ENCODE data around the gene ZNF384. TPM values are rescaled to one million over a fixed set of nuclear protein-coding genes. Genes with fewer than 3 reads are reported as not detected.

The ZNF384 gene
- total and polyA plus RNA-seq, 7 donors, result 22.7 to 40.3 (median 28.8) TPM

DNA sequence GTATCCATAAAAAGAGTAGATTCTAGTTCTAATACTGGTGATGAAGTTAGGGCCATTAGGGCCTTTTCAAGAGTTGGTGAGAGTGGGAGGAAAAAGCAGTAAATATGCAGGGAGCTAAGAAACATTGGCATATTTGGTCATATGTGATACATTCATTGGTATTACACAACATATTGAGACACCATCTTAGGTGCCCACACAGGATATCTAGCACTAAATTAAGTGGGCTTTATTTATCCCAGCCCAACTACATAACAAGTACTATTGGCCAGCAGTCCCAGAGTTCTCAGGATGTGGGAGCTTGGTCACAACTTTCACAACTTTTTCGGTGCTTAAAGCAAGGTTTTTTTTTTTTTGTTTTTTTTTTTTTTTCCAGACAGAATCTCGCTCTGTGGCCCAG lies 24.3 kb downstream of the ZNF384 start:
- Histone ChIP-seq H3K4me1 (peaks cover 0 to 14% (median 11%) of the 10 kb centered on the region in 4 donors), H3K9me3 (no peaks in the 10 kb centered on the region), H3K4me3 (no peak overlapping the region), H3K27me3 (no peaks in the 10 kb centered on the region), H3K27ac (no peak overlapping the region), H3K36me3 (peaks cover 8 to 33% (median 30%) of the 10 kb centered on the region in 4 donors)
- no peak for DNase-seq
- intact Hi-C loops (cut with DNase I), result loop anchor here (5.0 kb wide), 1 partner anchor 57 kb away; the partner anchor contains the start of gene COPS7A
- TF ChIP-seq POLR2A (IDR thresholded peaks at IDR 0.05), result no peak
- TF ChIP-seq, protein P1, sequence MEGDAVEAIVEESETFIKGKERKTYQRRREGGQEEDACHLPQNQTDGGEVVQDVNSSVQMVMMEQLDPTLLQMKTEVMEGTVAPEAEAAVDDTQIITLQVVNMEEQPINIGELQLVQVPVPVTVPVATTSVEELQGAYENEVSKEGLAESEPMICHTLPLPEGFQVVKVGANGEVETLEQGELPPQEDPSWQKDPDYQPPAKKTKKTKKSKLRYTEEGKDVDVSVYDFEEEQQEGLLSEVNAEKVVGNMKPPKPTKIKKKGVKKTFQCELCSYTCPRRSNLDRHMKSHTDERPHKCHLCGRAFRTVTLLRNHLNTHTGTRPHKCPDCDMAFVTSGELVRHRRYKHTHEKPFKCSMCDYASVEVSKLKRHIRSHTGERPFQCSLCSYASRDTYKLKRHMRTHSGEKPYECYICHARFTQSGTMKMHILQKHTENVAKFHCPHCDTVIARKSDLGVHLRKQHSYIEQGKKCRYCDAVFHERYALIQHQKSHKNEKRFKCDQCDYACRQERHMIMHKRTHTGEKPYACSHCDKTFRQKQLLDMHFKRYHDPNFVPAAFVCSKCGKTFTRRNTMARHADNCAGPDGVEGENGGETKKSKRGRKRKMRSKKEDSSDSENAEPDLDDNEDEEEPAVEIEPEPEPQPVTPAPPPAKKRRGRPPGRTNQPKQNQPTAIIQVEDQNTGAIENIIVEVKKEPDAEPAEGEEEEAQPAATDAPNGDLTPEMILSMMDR (IDR thresholded peaks at IDR 0.05), result no peak
- no peak for TF ChIP-seq EP300 (IDR thresholded peaks at IDR 0.05)
- TF ChIP-seq POLR2AphosphoS5 (IDR thresholded peaks at IDR 0.05), result no peak
- 81 to 93% methylated on average over 2 of the region's 2 CpGs for WGBS, 2 donors

DNA sequence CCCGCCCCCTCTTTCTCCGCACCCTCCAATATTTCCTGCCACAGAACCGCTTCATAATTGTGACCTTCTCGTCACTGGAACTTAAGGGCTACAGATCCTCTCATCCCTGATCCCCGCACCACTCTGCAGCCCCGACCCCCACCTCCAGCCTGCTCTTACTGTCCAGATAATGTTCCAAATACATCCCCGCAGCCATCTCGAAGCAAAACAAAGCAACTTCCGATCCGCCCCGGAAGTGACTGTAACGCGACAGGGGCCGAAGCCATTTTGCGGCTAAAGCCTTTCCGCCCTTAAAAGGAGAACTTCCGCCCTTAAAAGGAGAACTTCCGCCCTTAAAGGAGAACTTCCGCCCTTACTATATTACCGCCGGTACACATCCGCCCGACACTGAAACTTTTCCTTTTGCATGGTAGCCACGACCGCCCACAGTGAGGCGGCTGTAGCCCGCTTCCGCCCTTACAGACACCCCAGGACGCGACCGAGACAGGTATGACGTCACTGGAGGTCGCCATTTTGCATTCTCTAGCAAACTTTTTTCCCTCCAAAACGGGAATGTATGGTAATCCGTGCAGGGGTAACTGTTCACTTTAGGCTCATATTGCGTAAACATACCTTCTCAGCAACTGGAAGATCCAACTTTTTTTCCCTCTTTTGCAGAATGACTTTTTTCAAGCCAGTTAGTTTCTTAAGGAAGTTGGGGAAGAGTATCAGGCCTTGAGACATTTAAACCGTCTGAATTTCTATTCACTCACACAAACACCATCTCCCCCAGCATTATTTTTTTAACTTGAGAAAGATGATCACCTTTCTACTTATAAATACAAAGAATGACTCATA lies 26.1 kb downstream of the ZNF384 start, which contains the start of gene ING4:
Gene ING4, minus strand, starts transcription at position 214 of the 837 bp plus-strand sequence. Its CDS starts 18 bp downstream, at position 196.
- intact Hi-C loops (cut with DNase I), result loop anchor here (1.0 to 5.0 kb wide), 3 partner anchors 26 to 59 kb away; partner anchors contain the start of genes CHD4, COPS7A and ZNF384
- no peaks in the 10 kb centered on the region for H3K9me3 ChIP-seq

DNA sequence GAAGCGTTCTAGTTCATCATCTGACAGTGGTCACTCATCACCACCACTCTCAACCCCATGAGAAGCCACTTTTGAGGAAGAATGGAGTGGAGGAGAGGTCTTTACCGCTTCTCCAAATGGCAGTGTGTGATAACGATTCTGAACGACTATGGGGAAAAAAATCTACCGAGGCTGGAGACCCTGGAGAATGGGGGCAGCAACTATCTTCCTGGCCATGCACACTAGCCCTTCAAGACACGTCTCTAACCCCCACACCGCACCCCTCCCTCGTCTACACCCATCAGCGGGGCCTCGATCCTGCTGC lies 26.6 kb downstream of the ZNF384 start:
- no peak for TF ChIP-seq EP300 (IDR thresholded peaks at IDR 0.05)
- TF ChIP-seq, protein P1 (IDR thresholded peaks at IDR 0.05), result no peak
- TF ChIP-seq POLR2AphosphoS5 (IDR thresholded peaks at IDR 0.05), result no peak
- no peak for TF ChIP-seq POLR2A (IDR thresholded peaks at IDR 0.05)
- H3K36me3 ChIP-seq, result peaks cover 0 to 18% (median 7%) of the 10 kb centered on the region in 4 donors
- peaks cover 0 to 14% (median 11%) of the 10 kb centered on the region in 4 donors for H3K4me1 ChIP-seq
- no peaks in the 10 kb centered on the region for H3K27me3 ChIP-seq
- peak overlapping the region; percentile 58 to 79 (median 70) for H3K4me3 ChIP-seq
- intact Hi-C loops (cut with DNase I), result loop anchor here (2.0 to 5.0 kb wide), 2 partner anchors 56 to 60 kb away; partner anchors contain the start of genes CHD4 and COPS7A
- no peaks in the 10 kb centered on the region for H3K9me3 ChIP-seq
- no peak for DNase-seq
- 1 to 2% methylated on average over 10 of the region's 10 CpGs for whole genome bisulfite sequencing, 2 donors
- peak overlapping the region; percentile 78 to 83 (median 80) for H3K27ac ChIP-seq

More for the DNA sequence above, 26.1 kb downstream of the ZNF384 start, which contains the start of gene ING4:
- Histone ChIP-seq H3K4me3 (peak within 1 kb of the TSS; percentile 58 to 79 (median 70)), H3K4me1 (peaks cover 0 to 14% (median 11%) of the 10 kb centered on the region in 4 donors), H3K27ac (peak within 1 kb of the TSS; percentile 78 to 85 (median 82)), H3K27me3 (no peaks in the 10 kb centered on the region), H3K36me3 (peaks cover 0 to 19% (median 13%) of the 10 kb centered on the region in 4 donors)
- 2 to 3% methylated on average over 37 of the region's 37 CpGs for WGBS, 2 donors
- DNase-seq, result peak; percentile 99
- TF ChIP-seq POLR2AphosphoS5 (IDR thresholded peaks at IDR 0.05) (peak; percentile 31 to 73 (median 66)), EP300 (IDR thresholded peaks at IDR 0.05) (peak in 1 of 4 donors; percentile 21), POLR2A (IDR thresholded peaks at IDR 0.05) (no peak)

DNA sequence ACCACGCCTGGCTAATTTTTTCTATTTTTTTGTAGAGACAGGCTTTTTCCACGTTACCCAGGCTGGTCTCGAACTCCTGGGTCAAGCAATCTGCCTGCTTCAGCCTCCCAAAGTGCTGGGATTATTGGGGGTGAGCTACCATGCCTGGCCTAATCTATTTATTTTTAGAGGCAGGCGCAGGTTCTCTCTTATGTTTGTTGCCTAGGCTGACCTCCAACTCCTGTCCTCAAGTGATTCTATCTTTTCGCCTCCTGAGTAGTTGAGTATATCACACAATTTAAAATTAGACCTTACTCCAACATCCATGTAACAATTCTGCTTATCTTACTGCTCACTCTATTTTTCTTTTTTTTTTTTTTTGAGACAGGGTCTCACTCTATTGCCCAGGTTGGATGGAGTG lies 35.2 kb downstream of the ZNF384 start:
- no peaks in the 10 kb centered on the region for H3K4me1 ChIP-seq
- no peaks in the 10 kb centered on the region for H3K27me3 ChIP-seq
- H3K4me3 ChIP-seq, result no peak overlapping the region
- no peak for DNase-seq
- WGBS, 2 donors, result 95% methylated on average over 5 of the region's 5 CpGs
- no peak overlapping the region for H3K27ac ChIP-seq
- no peaks in the 10 kb centered on the region for H3K9me3 ChIP-seq
- H3K36me3 ChIP-seq, result peaks cover 13 to 89% (median 41%) of the 10 kb centered on the region in 4 donors
- intact Hi-C loops (cut with DNase I), result no loop called here
- no peak for TF ChIP-seq EP300 (IDR thresholded peaks at IDR 0.05)
- TF ChIP-seq, protein P1 (IDR thresholded peaks at IDR 0.05), result no peak
- TF ChIP-seq POLR2AphosphoS5 (IDR thresholded peaks at IDR 0.05), result no peak
- no peak for TF ChIP-seq POLR2A (IDR thresholded peaks at IDR 0.05)

DNA sequence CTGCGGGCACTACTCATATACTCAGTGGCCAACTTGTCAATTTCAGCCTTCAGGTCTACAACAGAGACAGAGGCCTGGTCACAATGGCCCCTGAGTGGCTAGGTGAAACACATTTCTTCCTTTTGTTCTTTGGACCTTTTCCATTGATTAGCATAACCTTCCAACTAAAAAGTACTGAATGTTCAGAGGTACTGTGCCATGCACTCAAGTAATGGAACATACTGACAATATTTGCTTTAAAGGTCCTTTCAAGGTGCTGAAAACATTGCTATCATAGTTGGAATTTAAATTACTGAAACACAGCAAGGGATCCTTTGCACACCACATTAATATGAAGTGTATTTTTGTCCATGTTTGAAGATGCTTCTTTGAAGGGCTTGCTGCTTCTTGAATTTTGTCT lies 35.8 kb downstream of the ZNF384 start:
- Histone ChIP-seq H3K27ac (no peak overlapping the region), H3K4me3 (no peak overlapping the region), H3K27me3 (no peaks in the 10 kb centered on the region), H3K9me3 (no peaks in the 10 kb centered on the region), H3K4me1 (no peaks in the 10 kb centered on the region), H3K36me3 (peaks cover 13 to 88% (median 41%) of the 10 kb centered on the region in 4 donors)
- intact Hi-C loops (cut with DNase I), result no loop called here
- TF ChIP-seq, protein P1 (IDR thresholded peaks at IDR 0.05), result no peak
- TF ChIP-seq POLR2AphosphoS5 (IDR thresholded peaks at IDR 0.05) (no peak), POLR2A (IDR thresholded peaks at IDR 0.05) (no peak), EP300 (IDR thresholded peaks at IDR 0.05) (no peak)
- DNase-seq, result no peak
- 96 to 98% methylated on average over 1 of the region's 1 CpG for WGBS, 2 donors

Data from sigmoid colon (tissue), 7 donors.